ENCODE results near the gene GOLT1A. TPM values are rescaled to one million over a fixed set of nuclear protein-coding genes. Genes with fewer than 3 reads are reported as not detected.

Gene GOLT1A
- total RNA-seq, 1 donor from 2014 or later, result not detected

DNA sequence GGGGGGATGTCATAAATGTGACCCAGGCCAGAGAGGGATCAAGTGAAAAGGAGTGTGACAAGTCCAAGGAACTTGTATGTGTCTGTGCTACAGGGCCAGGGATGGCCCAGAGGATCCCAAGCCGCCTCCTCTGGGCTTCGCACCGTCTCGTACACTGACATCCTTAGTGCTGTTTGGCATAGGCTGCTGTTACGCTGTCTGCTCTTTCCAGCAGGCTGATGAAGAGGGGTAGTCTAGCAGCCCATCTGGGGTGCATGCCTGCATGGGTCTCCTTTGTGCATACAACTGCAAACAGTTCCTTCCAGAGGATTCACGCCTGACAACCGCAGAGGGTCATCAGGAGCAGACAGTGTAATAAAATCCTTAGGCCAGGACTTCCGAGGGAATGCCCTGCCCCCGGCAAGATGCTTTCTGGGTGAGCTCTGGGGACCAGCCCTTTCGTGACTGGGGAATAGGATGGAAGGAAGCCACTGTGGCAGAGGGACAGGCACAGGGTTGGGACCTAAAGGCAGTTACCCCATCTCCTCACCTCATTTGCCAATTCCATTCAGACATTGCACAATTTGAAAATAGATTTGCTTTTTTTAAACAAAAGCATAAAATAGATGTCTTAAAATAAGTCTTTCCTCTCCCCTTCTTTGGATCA lies 6.3 kb upstream of the GOLT1A start:
- intact Hi-C loops (cut with micrococcal nuclease), result no loop called here

DNA sequence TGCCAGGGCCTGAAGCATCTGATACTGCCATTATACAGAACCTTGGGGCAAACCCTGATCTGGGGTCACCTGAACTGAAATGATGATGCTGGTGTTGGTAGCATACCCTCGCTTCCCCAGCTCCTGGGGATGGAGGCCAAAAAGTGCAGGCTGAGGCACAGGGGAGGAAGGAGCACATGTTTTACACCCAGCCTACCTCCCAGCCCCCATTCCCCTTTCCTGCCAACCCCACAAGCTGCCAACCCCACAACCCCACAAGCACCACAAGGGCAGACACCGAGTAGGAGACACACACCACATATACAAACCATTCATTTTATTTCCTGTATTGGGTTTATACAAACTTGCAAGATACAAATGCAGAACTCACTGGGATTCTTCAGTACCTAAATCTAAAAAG lies 4.8 kb upstream of the GOLT1A start:
- intact Hi-C loops (cut with micrococcal nuclease), result no loop called here

DNA sequence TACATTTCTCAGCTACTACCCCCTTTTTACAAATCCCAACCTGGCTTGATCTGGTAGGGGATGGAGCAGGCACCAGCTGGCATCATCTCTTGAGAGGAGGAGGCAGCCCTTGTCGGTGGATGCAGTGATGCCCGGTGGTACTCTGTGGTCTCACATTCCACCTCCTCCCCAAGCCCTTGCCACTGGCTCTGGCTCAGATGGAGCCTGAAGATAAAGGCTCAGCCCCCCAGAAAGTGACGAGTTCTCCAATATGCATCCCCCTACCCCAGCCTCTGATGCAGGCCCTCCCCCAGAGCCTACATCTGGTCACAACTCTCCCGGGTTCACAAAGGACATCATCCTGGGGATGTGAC lies 3.8 kb upstream of the GOLT1A start:
- intact Hi-C loops (cut with micrococcal nuclease), result no loop called here

DNA sequence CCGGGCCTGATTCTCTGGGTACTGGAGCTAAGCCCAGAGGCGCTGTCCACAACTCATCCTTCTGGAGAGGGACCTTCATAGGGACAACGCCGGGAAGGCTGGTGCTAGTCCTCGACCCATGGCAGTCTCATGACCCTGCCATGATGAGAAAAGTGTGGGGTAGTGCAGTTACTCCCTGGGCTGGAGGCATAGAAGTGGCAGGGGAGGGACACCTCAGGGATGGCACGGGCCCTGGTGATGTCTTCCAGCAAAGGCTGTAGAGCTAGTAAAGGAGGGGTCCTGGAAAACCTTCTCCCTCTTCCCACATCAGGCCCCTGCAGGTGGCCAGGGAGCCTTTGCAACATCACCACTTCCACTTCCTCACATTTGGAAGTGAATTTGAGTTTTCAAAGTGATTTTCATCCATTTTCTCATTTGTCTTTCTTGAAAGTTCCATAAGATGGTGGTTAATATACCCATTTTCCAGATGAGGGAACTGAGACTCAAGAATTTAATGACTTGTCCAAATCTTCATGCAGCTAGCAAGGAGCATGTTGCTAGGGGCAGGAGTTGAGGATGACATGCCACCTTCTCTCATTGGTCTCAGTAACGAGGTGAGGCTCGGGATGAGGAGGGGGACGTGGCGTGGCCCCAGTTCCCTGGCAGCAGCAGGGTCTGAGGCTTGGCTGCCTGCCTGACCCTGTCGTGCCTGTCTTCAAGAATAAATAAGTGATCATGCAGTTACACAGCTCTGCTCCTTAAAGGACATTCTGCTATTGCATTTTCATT lies 3.3 kb upstream of the GOLT1A start:
- intact Hi-C loops (cut with micrococcal nuclease), result no loop called here

DNA sequence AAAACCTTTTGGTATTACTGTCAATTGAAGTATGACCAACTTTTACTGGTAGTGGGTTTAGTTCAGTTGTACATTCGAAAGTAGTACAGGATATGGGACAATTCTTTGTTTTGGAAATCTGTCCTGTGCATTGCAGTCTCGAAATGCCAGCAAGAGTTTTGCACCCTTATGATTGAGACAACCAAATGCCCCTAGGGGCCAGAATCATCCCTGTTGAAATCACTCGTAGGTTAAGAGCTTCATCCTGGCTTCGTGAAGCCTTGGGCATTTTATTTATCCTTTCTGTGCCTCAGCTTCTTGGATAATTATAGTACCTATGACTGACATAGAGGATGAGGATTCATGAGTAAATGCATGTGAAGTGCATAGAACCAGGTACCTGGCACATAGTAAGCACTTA lies 2.4 kb upstream of the GOLT1A start:
- intact Hi-C loops (cut with micrococcal nuclease), result no loop called here

DNA sequence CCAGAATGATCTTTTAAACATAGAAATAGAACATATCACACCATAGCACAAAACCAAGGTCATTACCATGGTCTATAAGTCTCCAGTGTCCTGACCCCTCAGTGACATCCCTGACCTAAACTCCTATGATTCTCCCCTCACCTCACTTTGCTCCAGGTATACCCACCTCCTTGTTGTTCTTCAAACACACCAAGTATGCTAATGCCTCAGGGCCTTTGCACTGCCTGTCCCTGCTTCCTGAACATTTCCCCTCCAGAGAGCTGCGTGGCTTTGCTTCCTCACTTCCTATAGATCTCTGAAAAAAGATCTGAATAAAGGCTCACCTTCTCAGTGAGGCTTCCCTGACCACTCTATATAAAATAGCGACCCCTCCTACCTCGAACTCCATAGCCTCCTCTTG lies 1.1 kb downstream of the GOLT1A start:
- intact Hi-C loops (cut with micrococcal nuclease), result no loop called here

DNA sequence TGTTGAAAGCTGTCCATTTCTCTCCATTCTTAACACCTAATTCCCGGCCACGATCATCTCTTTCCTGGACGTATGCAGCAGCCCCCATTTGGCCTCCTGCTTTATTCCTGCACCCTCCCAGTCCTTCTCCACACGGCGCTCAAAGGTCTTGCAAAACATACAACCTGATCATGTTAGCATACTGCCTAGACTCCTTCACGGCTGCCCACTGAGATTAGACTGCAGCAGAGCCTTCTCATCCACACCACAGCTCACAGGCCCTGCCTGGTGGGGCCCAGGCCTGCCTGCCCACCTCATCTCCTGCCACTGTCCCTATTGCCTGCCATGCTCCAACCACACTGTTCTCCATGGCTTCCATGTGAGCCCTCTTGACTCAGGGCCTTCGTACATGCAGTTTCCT lies 2.7 kb downstream of the GOLT1A start:
- intact Hi-C loops (cut with micrococcal nuclease), result no loop called here

DNA sequence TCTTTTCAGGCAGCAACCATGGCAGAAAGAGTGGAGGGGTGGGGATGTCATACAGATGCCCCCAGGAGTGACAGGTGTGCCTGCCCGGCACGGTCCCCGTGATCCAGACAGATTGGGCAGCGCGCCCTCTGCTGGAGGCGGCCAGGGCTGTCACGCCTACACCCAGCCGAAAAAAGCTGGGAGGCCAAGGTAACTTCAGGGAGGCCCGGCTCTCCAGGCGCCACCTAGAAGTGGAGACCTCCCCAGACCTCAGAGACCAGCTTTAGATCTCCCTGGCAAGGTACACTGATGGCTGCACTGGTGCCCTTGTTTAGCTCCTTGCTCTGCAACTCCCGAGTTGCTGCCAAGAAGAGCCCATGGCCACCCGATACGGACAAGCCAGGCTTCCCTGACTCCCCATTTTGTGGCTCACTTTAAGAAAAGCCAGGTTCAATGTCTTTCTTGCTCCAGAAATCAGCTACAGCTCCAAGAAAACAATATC lies 6.6 kb downstream of the GOLT1A start:
- intact Hi-C loops (cut with micrococcal nuclease), result loop anchor here (1.0 kb wide), 2 partner anchors 45 to 346 kb away; partner anchors contain the start of gene SNRPE

DNA sequence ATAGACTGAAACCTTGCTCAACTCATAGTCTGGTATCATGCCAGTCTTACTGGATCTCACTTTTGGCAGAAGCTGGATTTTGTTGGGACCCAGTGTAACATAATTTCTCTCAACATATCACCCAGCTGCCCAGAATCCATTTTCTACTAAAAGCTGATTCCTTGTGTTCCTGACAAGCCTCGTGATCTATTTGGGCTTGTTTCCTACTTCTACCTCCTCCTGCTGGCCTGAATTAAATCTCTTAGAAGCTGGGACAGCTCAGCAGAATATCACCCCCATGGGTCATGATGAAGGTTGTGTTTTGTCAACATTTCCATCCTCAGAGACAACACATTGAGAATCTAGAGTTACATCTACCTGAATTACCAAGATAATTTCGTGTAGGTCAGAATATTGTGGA lies 7.7 kb downstream of the GOLT1A start:
- intact Hi-C loops (cut with micrococcal nuclease), result no loop called here

DNA sequence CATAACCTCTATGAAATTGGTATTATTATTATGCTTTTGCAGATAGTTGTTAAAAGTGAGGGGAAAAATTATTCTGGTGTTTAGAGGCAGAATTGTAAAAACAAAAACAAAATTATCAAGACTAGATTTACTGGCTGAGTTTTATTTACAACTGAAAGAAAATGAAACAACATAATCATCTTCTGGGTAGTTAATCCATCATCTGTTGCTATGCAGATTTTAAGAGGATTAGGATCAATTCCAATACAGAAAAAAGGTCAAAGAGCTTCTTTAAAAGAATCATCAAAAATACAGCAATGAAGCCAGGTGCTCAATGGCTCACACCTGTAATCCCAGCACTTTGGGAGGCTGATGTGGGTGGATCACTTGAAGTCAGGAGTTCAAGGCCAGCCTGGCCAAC lies 8.3 kb downstream of the GOLT1A start:
- intact Hi-C loops (cut with micrococcal nuclease), result no loop called here

DNA sequence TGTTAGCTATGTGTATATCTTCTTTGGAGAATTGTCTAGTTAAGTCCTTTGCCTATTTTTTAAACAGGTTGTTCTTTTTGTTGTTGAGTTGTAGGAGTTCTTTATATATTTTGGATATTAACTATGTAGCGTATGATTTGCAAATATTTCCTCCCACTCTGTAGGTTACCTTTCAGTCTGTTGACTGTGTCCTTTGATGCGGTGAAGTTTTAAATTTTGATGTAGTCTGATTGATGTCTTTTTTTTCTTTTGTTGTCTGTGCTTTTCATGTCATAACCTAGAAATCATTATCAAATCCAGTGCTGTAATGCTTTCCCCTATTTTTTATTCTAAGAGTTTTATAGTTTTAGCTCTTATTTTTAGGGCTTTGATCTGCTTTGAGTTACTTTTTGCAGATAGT lies 8.8 kb downstream of the GOLT1A start:
- intact Hi-C loops (cut with micrococcal nuclease), result no loop called here

DNA sequence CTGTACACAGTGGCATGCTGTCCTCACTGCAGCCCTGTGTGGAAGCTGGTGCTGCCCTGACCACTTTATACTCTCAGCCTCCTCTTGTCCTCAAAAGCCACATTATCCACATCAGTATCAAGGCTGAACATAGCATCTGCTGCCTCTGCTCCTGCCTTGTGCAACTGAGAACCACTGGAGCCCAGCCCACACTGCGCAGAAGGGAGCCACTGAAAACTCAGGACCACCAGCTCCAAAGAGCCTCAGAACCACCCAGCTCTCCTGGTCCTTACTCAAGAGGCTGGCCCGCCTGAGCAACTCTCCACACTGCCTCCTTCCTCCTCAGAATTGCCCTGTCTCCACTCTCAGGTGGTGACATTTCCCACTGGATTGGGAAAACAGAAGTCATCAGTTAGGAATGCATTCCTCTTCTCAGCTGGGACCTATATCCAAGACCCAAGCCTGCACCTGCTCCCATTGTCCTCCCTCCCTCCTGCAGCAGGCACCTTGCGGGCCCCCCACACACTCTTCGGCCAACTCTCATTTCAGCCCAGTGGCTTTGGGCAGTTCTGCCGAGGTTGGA lies 10.5 kb downstream of the GOLT1A start:
- intact Hi-C loops (cut with micrococcal nuclease), result no loop called here

DNA sequence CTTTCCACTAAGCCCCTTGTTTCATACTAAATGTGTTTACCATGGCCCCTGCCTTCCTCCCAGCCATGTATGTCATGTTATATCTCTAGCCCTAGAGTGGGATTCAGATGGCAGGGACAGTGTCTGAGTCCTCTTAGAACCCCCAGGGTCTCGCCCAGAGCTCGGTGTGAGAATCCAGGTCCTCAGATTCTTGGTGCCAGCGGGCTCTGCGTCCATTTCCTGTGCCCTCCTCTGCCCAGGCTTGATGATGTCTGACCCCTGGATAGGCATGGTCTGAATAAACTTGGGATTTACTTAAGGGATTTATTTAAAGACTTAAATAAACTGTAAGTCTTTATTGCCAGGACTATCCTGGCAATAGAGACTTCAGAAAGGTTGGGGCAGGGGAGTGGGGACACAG lies 11.3 kb downstream of the GOLT1A start:
- intact Hi-C loops (cut with micrococcal nuclease), result no loop called here

DNA sequence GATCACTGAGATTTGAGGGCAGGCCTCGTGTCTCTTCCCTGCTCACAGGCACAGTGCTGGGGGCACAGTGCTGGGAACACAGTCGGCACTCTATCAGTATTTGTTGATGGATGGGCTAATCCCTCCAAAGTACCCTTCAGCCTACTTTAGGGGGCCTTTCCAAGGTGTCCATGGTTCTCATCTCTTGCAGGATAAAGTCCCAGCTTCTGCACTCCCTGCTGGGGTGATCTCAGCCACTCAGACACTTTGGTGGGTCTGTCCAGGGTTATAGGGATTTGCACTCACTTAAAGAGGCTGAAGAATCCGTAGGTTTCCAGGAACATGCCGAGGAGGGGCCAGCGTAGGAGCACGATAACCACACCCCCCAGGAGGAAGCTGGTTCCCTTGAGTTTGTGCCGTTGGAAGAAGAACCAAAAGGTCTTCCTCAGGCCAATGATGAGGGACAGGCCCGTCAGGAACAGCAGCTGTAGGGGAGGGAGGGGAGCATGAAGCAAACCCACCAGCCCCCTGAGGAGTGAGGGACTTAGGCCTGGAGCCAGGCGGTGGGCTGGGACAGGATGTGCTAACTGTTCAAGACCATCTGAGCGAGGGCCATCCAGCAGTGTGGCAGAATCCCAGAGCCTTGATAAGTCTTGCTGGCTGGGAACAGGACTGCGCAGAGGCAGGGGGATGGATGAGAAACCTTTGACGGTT lies 12.3 kb downstream of the GOLT1A start:
- intact Hi-C loops (cut with micrococcal nuclease), result no loop called here

DNA sequence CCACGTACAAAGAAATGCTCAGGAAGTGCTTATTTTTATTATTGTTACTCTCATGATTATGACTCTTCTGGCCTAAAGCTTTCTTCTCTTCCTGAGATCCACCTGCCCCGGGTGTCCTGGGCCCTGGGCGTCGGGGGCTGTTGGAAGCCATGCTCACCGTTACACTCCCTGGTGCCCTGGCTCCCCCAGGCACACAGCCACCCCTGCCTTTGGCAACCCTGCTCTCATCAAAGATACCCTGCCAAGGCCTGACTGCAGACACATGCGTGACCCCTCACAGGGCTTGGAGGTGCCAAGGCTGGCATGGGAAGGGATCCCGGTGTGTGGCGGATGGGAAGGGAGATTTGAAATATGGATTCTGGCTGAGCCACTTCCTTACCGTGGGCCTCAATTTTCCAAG lies 14.2 kb downstream of the GOLT1A start:
- intact Hi-C loops (cut with micrococcal nuclease), result no loop called here

DNA sequence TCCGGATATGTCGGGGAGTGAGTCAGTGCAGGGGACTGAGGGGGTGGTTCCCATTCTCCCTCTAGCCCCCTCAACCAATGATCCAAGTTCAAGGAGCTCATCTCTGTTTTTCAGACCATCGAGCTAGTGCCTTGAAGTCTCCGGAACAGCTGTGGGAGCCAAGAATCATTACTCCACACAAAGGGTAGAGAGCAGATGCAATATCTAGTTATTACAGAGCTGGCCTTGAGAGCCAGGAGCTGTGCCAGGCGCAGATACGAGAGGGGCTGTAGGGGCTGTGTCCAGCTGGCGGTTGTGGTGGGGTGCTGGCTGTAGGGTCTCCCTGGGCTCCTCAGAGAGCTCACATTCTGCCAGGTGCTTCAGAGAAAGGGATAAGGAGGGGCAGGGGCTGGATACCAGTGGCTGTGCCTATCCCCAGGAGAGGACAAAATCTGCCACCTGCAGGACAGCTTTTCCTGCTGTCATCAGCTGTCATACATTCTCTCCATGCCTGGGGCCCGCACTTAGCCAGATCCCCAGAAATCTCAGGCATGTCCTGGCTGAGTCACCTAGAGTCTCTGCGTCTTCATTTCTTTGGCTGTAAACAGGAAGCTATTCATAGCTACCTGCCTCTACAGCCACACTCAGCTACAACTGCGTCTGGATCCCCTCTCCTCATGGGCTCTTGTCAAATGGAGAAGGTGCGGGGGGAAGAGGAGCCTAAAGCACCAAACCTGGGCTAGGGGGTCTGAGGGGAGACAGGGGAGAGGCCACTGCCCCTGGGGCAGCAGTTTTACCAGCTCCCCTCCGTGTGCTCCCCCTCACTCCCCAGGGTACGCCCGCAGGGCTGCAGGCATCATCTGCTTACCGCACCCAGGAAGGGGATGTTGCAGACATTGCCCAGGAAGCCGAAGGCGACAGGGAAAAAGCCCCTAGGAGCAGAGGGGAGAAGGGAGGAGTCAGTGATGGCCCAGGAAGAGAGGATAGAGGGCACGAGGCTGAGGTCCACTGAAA lies 15.1 kb downstream of the GOLT1A start:
- intact Hi-C loops (cut with micrococcal nuclease), result no loop called here

DNA sequence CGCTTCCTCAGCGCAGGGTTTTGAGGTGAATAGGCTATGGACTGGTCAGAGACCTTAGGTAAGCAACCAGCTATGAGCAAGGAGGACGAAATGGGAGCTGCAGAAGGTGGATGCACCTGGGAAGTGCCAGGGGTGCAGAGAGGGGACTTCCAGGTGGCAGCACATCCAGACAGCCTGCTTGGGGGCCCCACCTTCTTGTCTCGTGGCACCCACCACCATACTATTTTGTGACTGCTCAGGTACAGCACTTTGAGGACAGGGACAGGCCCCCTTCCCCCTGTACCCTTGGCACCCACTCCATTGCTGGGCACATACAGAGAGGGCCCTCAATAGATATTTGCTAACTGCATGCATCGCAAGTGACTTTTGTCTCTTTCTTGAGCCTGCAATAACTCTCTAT lies 16.7 kb downstream of the GOLT1A start:
- intact Hi-C loops (cut with micrococcal nuclease), result no loop called here

DNA sequence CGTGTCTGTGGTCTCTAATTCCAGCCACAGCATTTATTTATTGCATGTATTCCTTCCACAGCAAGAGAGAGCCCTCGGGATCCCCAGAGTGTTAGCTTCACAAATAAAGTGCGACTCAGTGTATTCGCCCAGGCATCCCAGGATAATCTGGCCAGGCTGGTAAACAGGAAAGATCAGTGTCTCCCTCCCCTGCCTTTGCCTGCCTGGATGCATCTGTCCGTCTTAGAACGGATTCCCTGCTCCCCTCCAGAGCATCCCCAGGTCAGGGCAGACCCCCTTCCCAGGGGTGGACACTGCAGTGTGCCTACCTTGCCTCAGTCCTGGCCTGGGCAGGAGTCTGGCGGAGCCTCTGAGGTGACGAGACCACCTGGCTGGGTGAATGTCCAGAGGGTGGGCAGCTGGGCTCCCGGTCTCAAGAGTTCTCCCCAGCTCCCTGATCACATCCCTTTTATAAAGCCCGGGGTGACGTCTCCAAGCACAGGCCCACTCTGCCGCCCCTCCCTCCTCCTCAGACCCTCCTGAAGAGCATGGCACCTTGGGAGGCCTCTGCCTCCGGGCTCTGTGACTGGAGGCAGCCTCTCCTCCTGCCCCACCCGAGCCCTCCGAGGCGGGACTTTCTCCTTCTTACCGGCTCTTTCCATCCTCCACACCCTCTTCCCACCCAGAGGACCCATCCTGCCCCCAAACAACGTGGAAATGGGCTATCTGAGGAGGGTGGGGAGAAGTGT lies 17.6 kb downstream of the GOLT1A start, which contains the start of gene KISS1:
TSS of gene KISS1 (minus strand) at position 424 of the 728 bp plus-strand sequence. CDS start 3,615 bp downstream, outside the sequence.
- intact Hi-C loops (cut with micrococcal nuclease), result no loop called here

DNA sequence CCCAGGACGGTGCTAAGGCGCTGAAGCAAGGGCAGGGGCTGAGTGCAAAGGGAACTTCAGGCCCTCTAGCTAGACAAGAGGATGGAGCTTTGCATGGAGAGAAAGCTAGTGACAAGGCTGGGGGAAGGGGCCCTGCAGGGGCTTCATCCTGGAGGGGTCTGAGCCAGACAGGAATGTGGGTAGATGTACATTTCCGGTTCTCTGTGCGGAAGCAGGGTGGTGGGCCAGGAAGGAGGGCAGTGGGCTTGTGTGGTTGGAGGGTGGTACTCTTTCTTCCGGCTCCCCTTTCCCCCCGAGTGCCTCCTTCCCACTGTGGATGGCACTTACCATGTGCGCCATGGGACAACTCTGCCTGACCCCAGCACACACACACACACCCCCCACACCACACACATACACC lies 19.0 kb downstream of the GOLT1A start:
- intact Hi-C loops (cut with micrococcal nuclease), result no loop called here

DNA sequence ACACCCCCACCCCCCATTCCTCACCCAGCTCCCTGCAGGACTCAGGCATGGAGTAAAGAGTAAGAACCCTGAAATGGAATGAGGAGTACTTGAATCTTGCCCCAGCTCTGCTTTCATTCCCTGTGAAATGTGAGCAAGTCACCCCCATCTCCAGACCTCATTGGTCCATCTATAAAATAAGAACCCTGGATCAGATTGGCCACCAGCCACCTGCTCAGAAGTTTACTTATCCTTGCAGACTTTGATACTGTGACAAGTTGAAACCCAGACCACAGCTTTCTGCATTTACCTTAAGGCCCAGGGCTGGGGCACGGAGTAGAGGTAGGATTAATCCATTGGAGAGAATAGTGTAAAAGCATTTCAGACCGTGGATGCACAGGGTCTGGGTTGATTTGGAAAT lies 19.7 kb downstream of the GOLT1A start:
- intact Hi-C loops (cut with micrococcal nuclease), result no loop called here
